ENCODE measurements around the gene NDUFB11. TPM values are rescaled to one million over a fixed set of nuclear protein-coding genes. Genes with fewer than 3 reads are reported as not detected.
"Not testable (repeated sequence)": the region's sequence is repeated elsewhere in the genome, so short reads cannot be mapped to it uniquely, and the experiment has no call there.

The NDUFB11 gene
- total RNA-seq, 2 experiments from 2014 or later, result 82.9 to 89.8 TPM

GRCh38 chrX:47129157-47129898 is 15.2 kb downstream of the NDUFB11 start:
- Mint-ChIP-seq H3K9me3 (no peaks in the 10 kb centered on the region), H3K4me1 (ENCODE audit: low read depth) (peaks cover 8% of the 10 kb centered on the region), H3K27me3 (no peaks in the 10 kb centered on the region), H3K4me3 (peak overlapping the region; percentile 96), H3K36me3 (ENCODE audit: low read depth) (no peaks in the 10 kb centered on the region), H3K27ac (peak overlapping the region; percentile 99)
- intact Hi-C loops (cut with micrococcal nuclease), result no loop called here
- ChIA-PET CTCF (interaction anchor here (2.7 kb wide), 1 partner anchor 15 kb away, joined by 11 read pairs; the partner anchor contains the start of genes NDUFB11 and RBM10), POLR2A (interaction anchor here (0.5 to 2.3 kb wide), 9 partner anchors 14 to 541 kb away, joined by 3 to 12 read pairs (median 4); partner anchors contain the start of genes NDUFB11 and RBM10)
- ATAC-seq (peak; percentile 99), DNase-seq (peak; percentile 93)
- TF ChIP-seq, protein P1, sequence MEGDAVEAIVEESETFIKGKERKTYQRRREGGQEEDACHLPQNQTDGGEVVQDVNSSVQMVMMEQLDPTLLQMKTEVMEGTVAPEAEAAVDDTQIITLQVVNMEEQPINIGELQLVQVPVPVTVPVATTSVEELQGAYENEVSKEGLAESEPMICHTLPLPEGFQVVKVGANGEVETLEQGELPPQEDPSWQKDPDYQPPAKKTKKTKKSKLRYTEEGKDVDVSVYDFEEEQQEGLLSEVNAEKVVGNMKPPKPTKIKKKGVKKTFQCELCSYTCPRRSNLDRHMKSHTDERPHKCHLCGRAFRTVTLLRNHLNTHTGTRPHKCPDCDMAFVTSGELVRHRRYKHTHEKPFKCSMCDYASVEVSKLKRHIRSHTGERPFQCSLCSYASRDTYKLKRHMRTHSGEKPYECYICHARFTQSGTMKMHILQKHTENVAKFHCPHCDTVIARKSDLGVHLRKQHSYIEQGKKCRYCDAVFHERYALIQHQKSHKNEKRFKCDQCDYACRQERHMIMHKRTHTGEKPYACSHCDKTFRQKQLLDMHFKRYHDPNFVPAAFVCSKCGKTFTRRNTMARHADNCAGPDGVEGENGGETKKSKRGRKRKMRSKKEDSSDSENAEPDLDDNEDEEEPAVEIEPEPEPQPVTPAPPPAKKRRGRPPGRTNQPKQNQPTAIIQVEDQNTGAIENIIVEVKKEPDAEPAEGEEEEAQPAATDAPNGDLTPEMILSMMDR (IDR thresholded peaks at IDR 0.05), result no peak

DNA sequence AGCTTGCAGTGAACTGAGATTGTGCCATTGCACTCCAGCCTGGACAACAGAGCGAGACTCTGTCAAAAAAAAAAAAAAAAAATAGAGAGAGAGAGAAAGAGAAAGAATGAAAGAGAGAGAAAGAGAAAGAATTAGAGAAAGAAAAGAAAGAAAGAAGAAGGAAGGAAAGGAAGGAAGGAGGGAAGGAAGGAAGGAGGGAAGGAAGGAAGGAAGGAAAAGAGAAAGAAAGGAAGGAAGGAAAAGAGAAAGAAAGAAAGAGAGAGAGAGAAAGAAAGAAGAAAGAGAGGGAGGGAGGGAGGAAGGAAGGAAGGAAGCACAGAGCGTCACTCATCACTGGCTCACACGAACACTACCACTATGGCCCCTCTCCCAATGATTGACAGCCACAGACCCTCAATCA is 20.0 kb downstream of the NDUFB11 start:
- H3K36me3 Mint-ChIP-seq (ENCODE audit: low read depth); CTCF ChIA-PET; H3K4me3 Mint-ChIP-seq; H3K27me3 Mint-ChIP-seq; intact Hi-C loops (cut with micrococcal nuclease); H3K4me1 Mint-ChIP-seq (ENCODE audit: low read depth); DNase-seq; ATAC-seq; POLR2A ChIA-PET; H3K27ac Mint-ChIP-seq; H3K9me3 Mint-ChIP-seq: not testable (repeated sequence)

DNA sequence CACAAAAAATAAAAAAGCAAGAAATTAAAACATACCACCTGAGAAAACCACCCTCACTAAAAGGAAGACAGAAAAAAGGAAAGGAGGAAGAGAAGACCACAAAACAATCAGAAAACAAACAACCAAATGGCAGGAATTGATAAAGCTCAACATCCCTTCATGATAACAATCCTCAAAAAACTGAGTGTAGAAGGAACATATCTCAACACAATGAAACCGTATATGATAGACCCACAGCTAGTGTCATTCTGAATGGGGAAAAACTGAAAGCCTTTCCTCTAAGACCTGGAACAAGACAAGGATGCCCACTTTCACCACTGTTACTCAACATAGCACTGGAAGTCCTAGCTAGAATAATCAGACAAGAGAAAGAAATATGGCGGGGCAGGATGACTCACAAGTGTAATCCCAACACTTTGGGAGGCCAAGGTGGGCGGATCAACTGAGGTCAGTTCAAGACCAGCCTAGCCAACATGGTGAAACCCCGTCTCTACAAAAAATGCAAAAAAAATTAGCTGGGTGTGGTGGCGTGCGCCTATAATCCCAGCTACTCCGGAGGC is 27.9 kb downstream of the NDUFB11 start:
- ATAC-seq; intact Hi-C loops (cut with micrococcal nuclease); H3K4me3 Mint-ChIP-seq; H3K36me3 Mint-ChIP-seq (ENCODE audit: low read depth); H3K27ac Mint-ChIP-seq; H3K9me3 Mint-ChIP-seq; H3K27me3 Mint-ChIP-seq; H3K4me1 Mint-ChIP-seq (ENCODE audit: low read depth); DNase-seq; POLR2A ChIA-PET: not testable (repeated sequence)
- CTCF ChIA-PET, result interaction anchor here (0.8 kb wide), 1 partner anchor 28 kb away, joined by 3 read pairs; the partner anchor contains the start of genes NDUFB11 and RBM10

- Mint-ChIP-seq H3K4me3 (no peak overlapping the region), H3K27me3 (no peaks in the 10 kb centered on the region), H3K9me3 (no peaks in the 10 kb centered on the region), H3K36me3 (ENCODE audit: low read depth) (no peaks in the 10 kb centered on the region), H3K27ac (no peak overlapping the region), H3K4me1 (ENCODE audit: low read depth) (no peaks in the 10 kb centered on the region)
- peak; percentile 9 for DNase-seq
- ChIA-PET CTCF (no interaction called here), POLR2A (no interaction called here)
- intact Hi-C loops (cut with micrococcal nuclease), result no loop called here
- TF ChIP-seq, protein P1 (IDR thresholded peaks at IDR 0.05), result no peak
- ATAC-seq, result no peak
These were observed 32.1 kb downstream of the NDUFB11 start for GRCh38 chrX:47112316-47112954.

GRCh38 chrX:47110936-47111615 is 33.4 kb downstream of the NDUFB11 start:
- H3K27ac Mint-ChIP-seq; ATAC-seq; H3K4me1 Mint-ChIP-seq (ENCODE audit: low read depth); H3K27me3 Mint-ChIP-seq; DNase-seq; intact Hi-C loops (cut with micrococcal nuclease); CTCF ChIA-PET; POLR2A ChIA-PET; H3K9me3 Mint-ChIP-seq; H3K4me3 Mint-ChIP-seq; H3K36me3 Mint-ChIP-seq (ENCODE audit: low read depth): not testable (repeated sequence)

GRCh38 chrX:47101206-47101605 is 43.3 kb downstream of the NDUFB11 start:
- ChIA-PET CTCF (no interaction called here), POLR2A (no interaction called here)
- Mint-ChIP-seq H3K36me3 (ENCODE audit: low read depth) (no peaks in the 10 kb centered on the region), H3K27ac (no peak overlapping the region), H3K4me1 (ENCODE audit: low read depth) (no peaks in the 10 kb centered on the region), H3K27me3 (no peaks in the 10 kb centered on the region), H3K9me3 (no peaks in the 10 kb centered on the region), H3K4me3 (no peak overlapping the region)
- DNase-seq (no peak), ATAC-seq (no peak)
- intact Hi-C loops (cut with micrococcal nuclease), result no loop called here
- TF ChIP-seq, protein P1 (IDR thresholded peaks at IDR 0.05), result no peak

All from activated CD8-positive, alpha-beta T cell treated with anti-CD3 and anti-CD28 coated beads for 36 hours (primary cell).